COR-L47 (cell line): ENCODE measurements around the gene ANO6.

ENCODE experiments used
- DNase-seq: peaks from one replicate; lab custom pipeline; 2025; lab: John Stamatoyannopoulos, UW

The ANO6 gene

DNA sequence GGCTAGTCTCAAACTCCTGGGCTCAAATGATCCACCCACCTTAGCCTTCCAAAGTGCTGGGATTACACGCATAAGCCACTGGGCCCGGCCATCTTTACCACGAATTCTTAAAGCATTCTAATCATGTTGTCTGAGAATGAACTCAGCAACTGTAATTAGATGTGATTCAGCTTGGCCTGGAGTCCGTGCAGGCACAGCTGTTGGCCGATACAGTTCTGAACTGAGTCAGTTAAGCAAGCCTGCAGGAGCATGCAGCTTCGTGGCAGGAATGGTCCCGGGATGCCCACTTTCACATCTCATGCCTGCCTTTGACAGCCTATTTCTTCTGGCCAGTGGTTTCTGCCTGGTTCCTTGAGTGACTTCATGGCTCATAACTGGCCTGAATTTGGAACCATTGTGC, 194.1 kb downstream of the ANO6 start:
- no peak for DNase-seq

DNA sequence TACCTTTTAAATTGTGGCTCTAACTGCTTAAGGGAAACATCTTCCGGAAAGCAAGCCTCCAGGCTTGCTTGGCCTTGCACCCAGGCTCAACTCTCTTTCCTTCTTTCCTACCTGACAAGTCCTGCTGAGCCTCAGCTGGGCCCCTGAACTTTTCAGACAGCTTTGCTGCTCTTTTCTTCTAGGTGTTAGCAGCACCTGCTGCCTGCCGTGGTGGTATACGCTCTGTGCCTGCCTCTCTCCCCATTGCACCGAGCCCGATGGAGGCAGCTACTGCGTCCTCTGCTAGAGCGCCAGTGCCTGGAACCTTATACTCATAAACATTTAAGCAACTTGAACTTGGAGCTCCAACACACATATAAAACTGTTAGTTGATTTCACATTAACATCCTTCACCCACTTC, 195.7 kb downstream of the ANO6 start:
- no peak for DNase-seq

DNA sequence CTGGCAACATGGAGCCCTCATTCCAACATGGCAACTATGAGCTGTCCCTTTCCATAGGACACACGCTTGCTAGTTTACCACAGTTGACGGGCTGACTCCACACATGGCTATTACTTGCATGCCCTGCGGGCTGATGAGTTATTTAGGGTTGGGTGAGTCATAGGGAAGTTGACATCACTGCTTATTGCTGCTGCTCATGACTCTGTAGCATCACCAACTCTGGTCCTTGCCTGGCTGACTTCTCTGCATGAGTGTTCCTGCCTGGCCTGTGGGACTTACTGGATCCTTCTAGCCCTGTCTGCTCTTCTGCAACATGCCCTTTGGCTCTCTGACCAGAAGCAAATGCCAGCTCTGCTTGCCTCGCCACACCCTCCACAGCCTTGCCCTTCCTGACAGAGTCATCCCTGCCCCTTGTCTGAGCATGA, 199.5 kb downstream of the ANO6 start:
- DNase-seq: no peak

GRCh38 chr12:45416126-45416525, 200.2 kb downstream of the ANO6 start:
- no peak for DNase-seq

- DNase-seq: no peak
Observed at GRCh38 chr12:45418520-45418919, 202.6 kb downstream of the ANO6 start.

DNA sequence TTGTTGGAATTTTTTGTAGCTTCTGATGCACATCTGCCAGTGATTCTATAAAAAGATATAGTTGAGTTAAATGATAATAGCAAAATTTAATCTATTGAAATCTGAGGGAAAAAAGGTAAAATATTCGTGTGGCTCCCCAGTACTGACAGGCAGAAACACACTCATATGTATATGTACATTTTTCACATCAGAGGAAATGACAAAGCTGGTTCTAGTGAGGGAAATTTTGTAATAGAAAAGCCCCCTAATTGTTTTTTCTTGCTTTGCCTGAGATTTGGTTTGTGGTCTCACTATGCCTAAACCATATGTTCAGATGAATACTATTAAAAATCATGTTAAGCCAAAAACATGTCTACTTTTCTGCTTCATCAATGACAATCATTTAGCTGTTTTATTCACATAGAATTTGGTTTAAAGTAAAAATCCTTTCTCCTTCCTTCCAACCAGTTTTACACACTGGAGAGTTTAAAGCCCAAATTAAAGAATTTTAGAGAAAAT, 203.5 kb downstream of the ANO6 start:
- DNase-seq: no peak

- no peak for DNase-seq
Observed at GRCh38 chr12:45421736-45422135, 205.8 kb downstream of the ANO6 start.

DNA sequence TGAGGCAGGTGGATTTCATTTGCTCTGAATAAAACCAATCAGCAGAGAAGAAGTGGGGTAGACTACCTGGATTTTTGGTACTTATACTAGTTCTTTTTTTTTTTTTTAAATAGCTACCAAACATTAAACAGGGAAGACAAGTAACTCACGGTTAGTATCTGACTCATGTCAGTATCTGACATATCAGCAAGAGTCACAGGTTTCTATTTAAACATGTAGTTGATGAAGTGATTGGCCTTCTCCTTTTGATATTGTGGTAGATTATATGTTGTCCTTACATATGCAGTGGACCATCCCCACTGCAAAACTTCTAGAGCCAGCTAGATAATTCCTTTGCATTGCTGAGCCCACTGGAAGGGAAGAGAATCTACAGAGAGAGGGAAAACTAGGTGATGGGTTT, 208.0 kb downstream of the ANO6 start:
- no peak for DNase-seq

GRCh38 chr12:45425426-45425825, 209.5 kb downstream of the ANO6 start:
- no peak for DNase-seq

- DNase-seq: no peak
Observed at GRCh38 chr12:45426294-45426693, 210.4 kb downstream of the ANO6 start.

DNA sequence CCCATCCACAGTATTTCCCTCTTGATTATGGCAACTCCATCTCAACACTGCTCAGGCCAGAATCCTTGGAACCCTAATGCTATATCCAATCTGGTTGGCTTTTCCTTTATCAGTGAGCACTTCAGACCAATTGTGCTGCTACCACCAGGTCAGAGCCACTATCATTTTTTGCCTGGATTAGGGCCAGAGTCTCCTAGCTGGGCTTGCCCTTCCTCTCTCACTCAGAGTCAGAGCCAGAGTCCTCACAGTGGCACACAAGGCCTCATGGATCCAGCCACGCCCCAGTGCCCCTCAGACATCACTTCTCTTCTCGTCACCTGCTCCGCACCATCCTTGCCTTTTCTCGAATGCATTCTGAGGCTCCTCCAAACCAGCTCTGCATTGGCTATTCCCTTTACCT, 211.1 kb downstream of the ANO6 start:
- no peak for DNase-seq

- DNase-seq: no peak
Observed at GRCh38 chr12:45429831-45430230, 213.9 kb downstream of the ANO6 start.

GRCh38 chr12:45431126-45431525, 215.2 kb downstream of the ANO6 start:
- DNase-seq: no peak

- DNase-seq: no peak
Observed at GRCh38 chr12:45432710-45433109, 216.8 kb downstream of the ANO6 start.

GRCh38 chr12:45433441-45433868, 217.6 kb downstream of the ANO6 start:
- no peak for DNase-seq

GRCh38 chr12:45434094-45434493, 218.2 kb downstream of the ANO6 start:
- no peak for DNase-seq

- DNase-seq: no peak
Observed at GRCh38 chr12:45435945-45436710, 220.2 kb downstream of the ANO6 start.

DNA sequence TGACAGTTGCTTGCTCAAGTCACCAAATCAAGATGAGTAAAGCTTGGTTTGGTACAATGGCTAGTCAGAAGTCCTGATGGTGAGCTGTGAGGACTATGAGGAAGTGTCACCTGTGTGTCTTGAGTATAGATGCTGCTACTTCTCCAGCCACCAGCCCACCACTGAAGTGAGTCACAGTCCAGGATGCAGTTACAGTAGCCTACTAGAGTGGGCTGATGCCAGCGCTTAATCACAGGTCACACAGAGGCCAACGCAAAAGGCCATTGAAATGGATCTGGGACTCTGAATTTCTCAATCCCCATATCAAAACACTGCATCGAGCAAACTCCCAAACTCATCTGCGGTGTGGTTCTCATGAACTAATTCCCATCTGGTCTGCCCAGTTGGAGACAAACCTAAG, 223.1 kb downstream of the ANO6 start:
- DNase-seq: no peak

DNA sequence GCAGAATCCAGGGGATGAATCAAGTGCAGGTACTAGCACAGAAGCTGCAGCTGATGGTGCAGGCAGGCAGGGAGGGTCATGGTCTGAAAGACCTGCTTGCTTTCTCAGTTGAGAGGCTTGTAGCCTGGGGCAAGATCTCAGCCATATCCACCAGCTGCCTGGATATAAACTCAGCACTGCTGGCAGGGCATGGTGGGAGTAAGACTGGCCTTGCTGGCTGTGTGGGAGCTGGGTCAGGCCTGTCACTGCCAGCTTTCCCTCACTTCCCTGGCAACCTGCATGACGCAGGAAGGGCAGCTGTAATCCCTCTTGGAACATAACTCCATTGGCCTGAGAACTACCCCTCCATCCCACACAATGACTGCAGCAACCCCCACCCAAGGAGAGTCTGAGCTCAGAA, 230.1 kb downstream of the ANO6 start:
- DNase-seq: no peak

DNA sequence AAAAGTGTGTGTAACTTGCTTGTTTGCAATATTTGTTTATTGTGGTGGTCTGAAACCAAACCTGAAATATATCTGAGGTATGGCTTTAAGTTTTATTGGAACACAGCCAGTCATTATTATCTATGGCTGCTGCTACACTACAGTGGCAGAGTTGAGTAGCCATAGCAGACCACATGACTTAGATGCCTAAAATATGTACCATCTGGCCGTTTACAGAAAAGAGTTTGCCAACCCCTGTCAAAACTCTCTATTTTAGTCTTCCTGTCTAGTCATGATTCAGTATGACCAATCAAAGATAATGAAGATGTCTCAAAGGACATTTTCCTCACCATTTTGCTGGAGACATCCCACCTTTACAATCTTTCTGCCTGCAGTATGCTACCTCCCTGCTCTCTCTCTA, 242.3 kb downstream of the ANO6 start:
- DNase-seq: no peak

DNA sequence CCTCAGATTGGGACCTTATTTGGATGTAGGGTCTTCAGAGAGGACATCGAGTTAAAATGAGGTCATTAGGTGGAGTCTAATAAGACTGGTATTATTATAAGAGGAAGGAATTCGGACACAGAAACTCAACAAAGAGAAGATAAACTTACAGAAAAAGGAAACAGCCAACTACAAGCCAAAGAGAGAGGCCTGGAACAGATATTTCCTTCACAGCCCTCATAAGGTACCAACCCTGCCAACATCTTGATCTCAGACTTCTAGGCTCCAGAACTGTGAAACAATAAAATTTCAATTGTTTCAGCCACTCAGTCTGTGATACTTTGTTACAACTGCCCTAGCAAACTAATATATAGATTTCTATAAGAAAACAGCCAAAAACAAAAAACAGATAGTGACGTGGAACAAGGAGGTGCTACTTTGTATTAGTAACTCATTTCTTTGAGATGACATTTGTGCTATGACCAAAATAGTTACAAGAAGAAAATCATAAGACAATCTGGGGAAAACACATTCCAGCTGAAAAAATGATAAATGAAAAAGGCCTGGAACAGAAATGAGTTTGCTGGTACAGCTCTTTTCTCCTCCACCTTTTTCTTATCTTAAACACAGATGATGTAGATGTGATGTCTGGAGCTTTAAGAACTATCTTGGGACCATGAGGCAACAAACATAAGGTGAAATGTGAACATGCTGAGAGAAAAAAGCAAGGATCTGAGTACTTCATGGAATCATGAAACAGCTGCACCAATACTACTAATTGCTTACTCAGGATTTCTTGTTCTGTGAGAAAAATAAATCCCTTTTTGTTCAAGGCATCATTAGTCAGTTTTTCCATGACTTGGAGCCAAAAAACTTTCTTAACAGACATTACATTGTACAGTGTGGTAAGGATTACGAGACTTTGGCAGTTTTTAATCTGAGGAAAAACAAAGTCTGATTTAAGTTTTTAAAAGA, 243.2 kb downstream of the ANO6 start:
- no peak for DNase-seq

DNA sequence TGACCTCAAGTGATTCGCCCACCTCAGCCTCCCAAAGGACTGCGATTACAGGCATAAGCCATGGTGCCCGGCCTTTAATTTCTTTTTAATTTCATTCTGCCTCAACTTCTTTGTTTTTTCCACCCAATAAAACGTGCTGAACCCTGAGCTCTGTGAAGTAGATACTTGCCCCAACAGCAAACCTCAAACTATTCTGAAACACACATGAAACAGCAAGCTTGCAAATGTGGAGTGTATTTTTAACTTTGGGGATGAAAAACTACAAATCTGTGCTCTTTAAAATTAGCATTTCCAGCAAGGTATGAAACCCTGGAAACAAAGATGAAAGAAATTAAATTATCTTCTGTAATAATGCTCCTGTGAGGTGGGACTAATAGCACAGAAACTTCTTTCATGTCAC, 246.6 kb downstream of the ANO6 start:
- no peak for DNase-seq

DNA sequence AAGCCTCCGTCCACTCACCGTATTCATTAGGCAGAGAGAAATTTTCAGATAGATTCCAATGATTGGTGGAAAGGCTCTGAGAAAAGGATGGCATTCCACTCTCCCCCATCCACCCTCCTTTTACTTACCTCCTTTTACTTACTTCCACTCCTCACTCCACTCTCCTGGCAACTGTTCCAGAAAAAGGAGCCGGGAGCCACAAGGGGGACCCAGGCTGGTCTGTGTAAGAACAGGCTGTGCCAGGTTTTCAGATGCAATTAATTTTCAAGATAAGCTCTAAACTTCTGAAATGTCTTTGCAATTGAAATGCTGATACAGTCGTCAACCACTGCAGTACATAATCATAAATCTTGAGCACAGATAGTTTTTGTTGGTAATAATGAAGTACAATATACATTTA, 248.8 kb downstream of the ANO6 start:
- DNase-seq: no peak
